ENCODE data around the gene AP2A1. TPM values are rescaled to one million over a fixed set of nuclear protein-coding genes. Genes with fewer than 3 reads are reported as not detected.

The AP2A1 gene
- total RNA-seq, 1 donor from 2014 or later = 168 TPM

DNA sequence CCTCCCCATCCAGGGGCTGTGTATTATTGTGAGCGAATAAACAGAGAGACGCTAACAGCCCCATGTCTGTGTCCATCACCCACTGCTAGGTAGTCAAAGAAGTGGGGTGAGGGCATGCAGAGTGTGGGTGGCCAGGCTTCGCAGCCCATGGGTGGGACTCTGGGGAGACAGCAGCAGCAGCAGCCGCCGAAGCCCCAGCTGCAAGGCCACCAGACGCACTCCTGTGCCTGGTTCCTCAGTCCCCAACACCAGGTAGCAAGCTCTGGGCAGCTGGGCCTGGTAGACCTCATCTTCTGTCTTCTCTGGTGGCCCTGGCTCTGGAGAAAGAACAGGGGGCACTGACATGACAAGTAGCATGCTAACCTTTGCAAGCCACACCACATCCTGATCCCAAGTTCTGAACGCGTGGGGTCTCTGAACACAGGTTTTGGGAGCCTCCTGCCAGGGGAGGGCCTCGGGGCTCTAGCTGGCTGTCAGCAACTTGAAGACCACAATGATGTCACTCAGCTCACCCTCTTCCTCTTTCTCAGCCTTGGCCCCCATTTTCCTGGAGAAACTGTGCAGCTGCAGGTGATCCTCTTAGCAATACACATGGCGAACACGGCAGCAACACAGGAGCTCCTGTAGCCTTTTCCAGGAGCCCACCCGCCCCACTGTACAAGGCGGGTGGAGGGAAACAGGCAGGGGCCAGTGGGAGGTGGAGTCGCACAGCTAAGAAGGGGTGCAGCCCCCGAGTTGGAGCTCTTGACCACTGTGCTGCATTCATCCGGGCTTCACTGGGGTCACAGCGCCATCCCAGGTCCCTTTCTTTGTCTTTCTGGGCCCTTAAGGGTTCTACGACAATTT is 40.5 kb downstream of the AP2A1 start:
- Histone ChIP-seq H4K20me1 (ENCODE audit: insufficient read depth, low read length) (peaks cover 9% of the 10 kb centered on the region), H3K79me2 (ENCODE audit: insufficient read depth, low read length) (no peaks in the 10 kb centered on the region), H3K4me1 (ENCODE audit: insufficient read depth, low read length) (peaks cover 8% of the 10 kb centered on the region), H3K4me3 (ENCODE audit: insufficient read depth, low read depth, low read length) (no peak overlapping the region), H3K27ac (ENCODE audit: low read depth, low read length) (no peak overlapping the region), H3K27me3 (ENCODE audit: insufficient read depth, low read length) (no peaks in the 10 kb centered on the region), H2AFZ (ENCODE audit: low read depth, low read length) (no peak overlapping the region), H3K9ac (ENCODE audit: low read length) (no peak overlapping the region), H3K9me3 (ENCODE audit: insufficient read depth, low read depth, low read length) (no peaks in the 10 kb centered on the region), H3K4me2 (ENCODE audit: low read length) (no peak overlapping the region), H3K36me3 (ENCODE audit: insufficient read depth, low read length) (peaks cover 12% of the 10 kb centered on the region)
- H3K4me1 Mint-ChIP-seq (ENCODE audit: low read depth, unreplicated experiment) = peaks cover 5% of the 10 kb centered on the region
- TF ChIP-seq CTCF (IDR thresholded peaks at IDR 0.05; ENCODE audit: insufficient read depth, low read depth, low read length) (no peak), EZH2 (IDR thresholded peaks at IDR 0.05; ENCODE audit: insufficient read depth, low read length) (no peak)
- H3K27me3 Mint-ChIP-seq (ENCODE audit: low read depth, unreplicated experiment) = no peaks in the 10 kb centered on the region
- DNase-seq (ENCODE audit: low read depth) (no peak), FAIRE-seq (no peak)
- no peak overlapping the region for H3K4me3 Mint-ChIP-seq (ENCODE audit: unreplicated experiment)
- no peak overlapping the region for H3K27ac Mint-ChIP-seq (ENCODE audit: unreplicated experiment)
- H3K36me3 Mint-ChIP-seq (ENCODE audit: low read depth, unreplicated experiment) = peaks cover 17% of the 10 kb centered on the region
- H3K9me3 Mint-ChIP-seq (ENCODE audit: unreplicated experiment) = no peaks in the 10 kb centered on the region

- Histone ChIP-seq H3K79me2 (ENCODE audit: insufficient read depth, low read length) (no peaks in the 10 kb centered on the region), H3K4me3 (ENCODE audit: insufficient read depth, low read depth, low read length) (no peak overlapping the region), H2AFZ (ENCODE audit: low read depth, low read length) (no peak overlapping the region), H3K27ac (ENCODE audit: low read depth, low read length) (no peak overlapping the region), H4K20me1 (ENCODE audit: insufficient read depth, low read length) (peaks cover 9% of the 10 kb centered on the region), H3K27me3 (ENCODE audit: insufficient read depth, low read length) (no peaks in the 10 kb centered on the region), H3K4me1 (ENCODE audit: insufficient read depth, low read length) (peaks cover 14% of the 10 kb centered on the region), H3K9ac (ENCODE audit: low read length) (peak overlapping the region; percentile 78), H3K9me3 (ENCODE audit: insufficient read depth, low read depth, low read length) (no peaks in the 10 kb centered on the region), H3K4me2 (ENCODE audit: low read length) (peak overlapping the region; percentile 95), H3K36me3 (ENCODE audit: insufficient read depth, low read length) (peaks cover 8% of the 10 kb centered on the region)
- Mint-ChIP-seq H3K27me3 (ENCODE audit: low read depth, unreplicated experiment) (no peaks in the 10 kb centered on the region), H3K9me3 (ENCODE audit: unreplicated experiment) (no peaks in the 10 kb centered on the region), H3K4me1 (ENCODE audit: low read depth, unreplicated experiment) (peaks cover 5% of the 10 kb centered on the region), H3K36me3 (ENCODE audit: low read depth, unreplicated experiment) (peaks cover 16% of the 10 kb centered on the region), H3K4me3 (ENCODE audit: unreplicated experiment) (no peak overlapping the region), H3K27ac (ENCODE audit: unreplicated experiment) (peak overlapping the region; percentile 84)
- TF ChIP-seq EZH2 (IDR thresholded peaks at IDR 0.05; ENCODE audit: insufficient read depth, low read length) (no peak), CTCF (IDR thresholded peaks at IDR 0.05; ENCODE audit: insufficient read depth, low read depth, low read length) (no peak)
- DNase-seq (ENCODE audit: low read depth) (no peak), FAIRE-seq (no peak)
Measured at GRCh38 chr19:49807904-49808675, 41.3 kb downstream of the AP2A1 start.

Data from astrocyte (in vitro differentiated cells and primary cell).